Heart left ventricle (tissue), 16 donors: ENCODE results near the gene STK32C. TPM values are rescaled to one million over a fixed set of nuclear protein-coding genes. Genes with fewer than 3 reads are reported as not detected.

Source experiments
- ATAC-seq, 4 donors: fragments of 200-7000 bp; cut with Tn5 transposase; one replicate each; pipeline ENCODE4 v1.9.1; 2020 to 2022; ENCODE audit warnings: moderate library complexity in 4 of 4, mild to moderate bottlenecking in 3 of 4, moderate number of reproducible peaks in 1 of 4
- DNase-seq, 5 donors: peaks; one replicate each; pipeline ENCODE4 v3.0.0-alpha.2; 2020
- H3K27ac ChIP-seq, 12 donors: fragments of 200-600 bp; sonication (generic) in 4 of 12; one replicate each; pipeline versions ENCODE4 v1.5.0 to v1.8.0; 2016 to 2022; ENCODE audit warnings: mild to moderate bottlenecking in 2 of 12
- H3K27me3 ChIP-seq, 9 donors: fragments of 200-600 bp; sonication (generic) in 2 of 9; one replicate each; pipeline versions ENCODE4 v1.5.1 to v1.8.0; 2016 to 2022; ENCODE audit warnings: mild to moderate bottlenecking in 3 of 9
- H3K36me3 ChIP-seq, 9 donors: fragments of 200-600 bp; sonication (generic) in 2 of 9; one replicate each; pipeline versions ENCODE4 v1.5.0 to v1.8.0; 2018 to 2022; ENCODE audit warnings: mild to moderate bottlenecking in 2 of 9
- H3K4me1 ChIP-seq, 12 donors: fragments of 200-600 bp; sonication (generic) in 4 of 12; one replicate each; pipeline versions ENCODE4 v1.5.0 to v1.8.0; 2016 to 2022; ENCODE audit warnings: mild to moderate bottlenecking in 3 of 12
- H3K4me3 ChIP-seq, 12 donors: fragments of 200-600 bp; sonication (generic) in 4 of 12; one replicate each; pipeline versions ENCODE4 v1.5.0 to v1.8.0; 2017 to 2022; ENCODE audit warnings: mild to moderate bottlenecking in 9 of 12, moderate library complexity in 4 of 12
- H3K9me3 ChIP-seq, 12 donors: fragments of 200-600 bp; sonication (generic) in 4 of 12; one replicate each; pipeline versions ENCODE4 v1.5.0 to v1.8.0; 2016 to 2022; ENCODE audit warnings: mild to moderate bottlenecking in 1 of 12
- CTCF ChIP-seq, 12 donors: fragments of 200-600 bp; sonication (generic) in 4 of 12; IDR thresholded peaks; one replicate each; pipeline versions ENCODE4 v1.5.0 to v1.8.0; 2018 to 2022; ENCODE audit warnings: antibody characterized with exemption in 12 of 12, mild to moderate bottlenecking in 5 of 12
- POLR2A ChIP-seq, 2 donors: fragments of 450-650 bp; IDR thresholded peaks; one replicate each; pipeline ENCODE4 v1.6.1; 2017; ENCODE audit warnings: antibody characterized with exemption in 2 of 2, mild to moderate bottlenecking in 2 of 2, moderate library complexity in 2 of 2
- WGBS, 4 donors: extraction: QIAGEN DNeasy Blood & Tissue Kit in 2 of 4; methylation state at CpG; one replicate each; pipeline versions ENCODE4 v1.1.5 to v1.1.7; 2013 to 2018; 5-methylcytosine and 5-hydroxymethylcytosine counted together
- intact Hi-C, 10 donors: fragments of 100-400 bp; cut with DNase I; formaldehyde crosslinking; loops; one replicate each; pipeline versions ENCODE4 v1.11.1 to v1.14.2; 2022
- polyA plus RNA-seq, 2 donors: library from polyadenylated mRNA; stranded (reverse); fragments of 200-250 nt; gene quantifications; one replicate each; pipeline ENCODE4 v1.2.3, GENCODE V29; 2013
- total RNA-seq, 9 donors: library from RNA; depleted of rRNA in 2 of 9; stranded (reverse); fragments of >200 nt in 2 of 9; fragmentation: NEBNext Ultra II Directional in 3 of 9; extraction: Animal tissue kit (Norgen Biotek cat#: 25700) in 3 of 9; gene quantifications; one replicate each; pipeline versions ENCODE4 v1.1.0 to v1.2.4, GENCODE V29; 2016 to 2023
- donor health status: ischemic (EF 13 %, LVEDD 7.1; RV severe dilation, severe dysfunction).
- donor health status: healthy with polysubstance abuse.
- donor health status: DM: no; HTN: yes; CAD: no.
- donor health status: DM: no; HTN: no; CAD: no.
- donor health status: ischemic (EF 25% LVEDD 6.9; RV normal size, moderate dysfunction).
- donor health status: ischemic (EF 25% LVEDD 5.7; RV mildly dilated, moderate dysfunction).
- donor health status: healthy.
- donor health status: DM: yes; HTN: yes; CAD: no.
- donor health status: ischemic (EF 35%, LVEDD 5.7; RV mildly dilated, moderate dysfunction).
- donor health status: nonischemic (EF 11% LVEDD 7.7; RV severe dilation, severe dysfunction).
- donor health status: DM: yes; HTN: yes; CAD: no.
- donor health status: PGD.
- donor health status: ischemic (EF 29% LVEDD 5.4; RV normal size, mild dysfunction).
- donor health status: nonischemic (EF 23%, LVEDD 6.1; RV moderate dilation, normal function).

Gene STK32C
- total and polyA plus RNA-seq, 11 donors, result 3.8 to 9.8 (median 6.2) TPM

DNA sequence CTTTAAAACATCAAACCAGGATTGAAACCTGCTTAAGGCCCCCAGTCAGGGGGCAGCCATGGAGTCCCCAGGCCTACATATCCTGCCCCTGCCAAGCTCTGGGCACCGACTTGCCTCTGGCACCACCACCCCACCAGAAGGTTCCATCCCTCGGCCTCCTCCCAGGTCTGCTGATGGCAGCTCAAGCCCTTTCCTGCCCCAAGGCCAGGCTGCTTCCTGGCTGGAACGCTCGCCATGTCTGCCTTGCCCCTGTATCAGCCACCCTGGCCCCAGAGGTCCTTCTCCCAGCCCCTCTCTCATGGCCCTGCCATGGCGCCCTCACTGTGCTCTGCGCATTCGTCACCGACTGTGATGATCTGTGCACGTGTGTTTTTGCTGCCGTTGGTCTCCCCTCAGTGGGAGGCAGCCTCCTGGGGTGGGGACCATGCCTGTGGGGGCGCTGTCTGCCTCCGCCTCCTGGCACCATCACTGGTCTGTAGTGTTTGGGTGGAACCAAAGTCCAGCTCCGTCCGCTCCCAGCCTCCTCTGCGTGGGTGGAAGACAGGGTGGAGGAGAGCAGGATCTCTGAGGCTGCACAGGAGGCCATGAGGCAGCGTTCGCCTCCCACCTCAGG lies 117.8 kb downstream of the STK32C start:
- H3K27me3 ChIP-seq, result peaks cover 0 to 41% (median 22%) of the 10 kb centered on the region in 9 donors
- ATAC-seq (no peak), DNase-seq (peak in 2 of 5 donors; percentile 22 to 36)
- H3K9me3 ChIP-seq, result no peaks in the 10 kb centered on the region
- no peaks in the 10 kb centered on the region for H3K36me3 ChIP-seq
- no peak for TF ChIP-seq POLR2A (IDR thresholded peaks at IDR 0.05)
- no peak for TF ChIP-seq CTCF (IDR thresholded peaks at IDR 0.05)
- 88 to 92% (median 90%) methylated on average over 11 to 17 of the region's 17 CpGs for WGBS, 4 donors
- intact Hi-C loops, result no loop called here
- H3K27ac ChIP-seq, result no peak overlapping the region
- H3K4me3 ChIP-seq, result no peak overlapping the region
- H3K4me1 ChIP-seq, result peaks cover 6 to 53% (median 32%) of the 10 kb centered on the region in 12 donors

DNA sequence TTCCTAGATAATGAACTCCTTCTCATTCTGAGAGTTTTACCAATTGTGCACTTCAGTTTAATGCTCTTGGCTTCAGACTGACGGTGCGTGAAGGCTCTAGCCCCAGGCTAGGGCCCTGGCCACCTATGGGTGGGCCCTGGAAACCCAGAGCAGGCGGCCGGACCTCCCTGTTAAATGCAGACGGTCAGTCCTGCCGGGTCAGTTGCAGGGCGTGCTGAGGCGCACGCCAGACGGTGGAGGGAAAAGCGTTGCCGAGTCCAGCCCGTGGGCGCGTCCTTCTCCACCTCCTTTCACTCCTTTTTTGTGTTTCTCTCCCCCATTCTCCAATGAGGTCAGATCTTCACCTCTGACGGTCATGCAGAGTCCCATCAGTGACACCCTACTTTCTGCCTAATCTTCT lies 118.7 kb downstream of the STK32C start:
- WGBS, 4 donors, result 86 to 92% (median 90%) methylated on average over 11 to 16 of the region's 16 CpGs
- DNase-seq (peak in 2 of 5 donors; percentile 25 to 33), ATAC-seq (no peak)
- peaks cover 6 to 51% (median 31%) of the 10 kb centered on the region in 12 donors for H3K4me1 ChIP-seq
- H3K36me3 ChIP-seq, result no peaks in the 10 kb centered on the region
- intact Hi-C loops, result no loop called here
- H3K4me3 ChIP-seq, result no peak overlapping the region
- no peaks in the 10 kb centered on the region for H3K9me3 ChIP-seq
- peak overlapping the region in 1 of 12 donors; percentile 69 for H3K27ac ChIP-seq
- peaks cover 0 to 45% (median 22%) of the 10 kb centered on the region in 9 donors for H3K27me3 ChIP-seq
- TF ChIP-seq CTCF (IDR thresholded peaks at IDR 0.05), result no peak
- TF ChIP-seq POLR2A (IDR thresholded peaks at IDR 0.05), result no peak

DNA sequence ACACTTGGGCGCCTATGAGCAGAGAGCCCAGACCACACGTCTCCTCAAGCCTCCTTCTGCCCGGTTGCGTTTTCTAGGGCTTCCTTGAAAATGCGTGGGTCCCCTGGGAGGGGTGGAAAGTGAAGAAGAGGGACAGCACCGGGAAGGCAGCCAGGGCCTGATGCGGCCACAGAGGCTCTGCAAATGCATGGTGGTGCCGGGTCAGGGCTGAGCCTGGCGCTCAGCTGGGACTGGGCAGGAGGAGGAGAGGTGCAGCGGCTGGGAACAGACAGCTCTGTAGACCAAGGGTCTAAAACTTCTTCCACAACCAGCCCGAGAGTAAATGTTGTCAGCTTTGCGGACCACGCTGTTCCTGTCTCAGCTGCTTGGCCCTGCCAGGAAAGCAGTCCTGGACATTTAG lies 119.4 kb downstream of the STK32C start:
- Histone ChIP-seq H3K4me1 (peaks cover 6 to 44% (median 27%) of the 10 kb centered on the region in 12 donors), H3K27me3 (peaks cover 0 to 45% (median 22%) of the 10 kb centered on the region in 9 donors)
- WGBS, 4 donors, result 42 to 50% (median 46%) methylated on average over 13 of the region's 13 CpGs

More for the DNA sequence above, 119.4 kb downstream of the STK32C start:
- DNase-seq, result peak in 2 of 5 donors; percentile 35 to 45
- ATAC-seq, result peak in 1 of 4 donors; percentile 14
- peak overlapping the region in 4 of 12 donors; percentile 38 to 69 (median 48) for H3K27ac ChIP-seq
- no peaks in the 10 kb centered on the region for H3K9me3 ChIP-seq
- intact Hi-C loops, result no loop called here
- TF ChIP-seq POLR2A (IDR thresholded peaks at IDR 0.05) (no peak), CTCF (IDR thresholded peaks at IDR 0.05) (no peak)
- H3K36me3 ChIP-seq, result no peaks in the 10 kb centered on the region
- peak overlapping the region in 8 of 12 donors; percentile 45 to 69 (median 59) for H3K4me3 ChIP-seq
